Measurements from ENCODE around the gene ZFAND3.
"Not testable (repeated sequence)": the region's sequence is repeated elsewhere in the genome, so short reads cannot be mapped to it uniquely, and the experiment has no call there.

Gene ZFAND3

DNA sequence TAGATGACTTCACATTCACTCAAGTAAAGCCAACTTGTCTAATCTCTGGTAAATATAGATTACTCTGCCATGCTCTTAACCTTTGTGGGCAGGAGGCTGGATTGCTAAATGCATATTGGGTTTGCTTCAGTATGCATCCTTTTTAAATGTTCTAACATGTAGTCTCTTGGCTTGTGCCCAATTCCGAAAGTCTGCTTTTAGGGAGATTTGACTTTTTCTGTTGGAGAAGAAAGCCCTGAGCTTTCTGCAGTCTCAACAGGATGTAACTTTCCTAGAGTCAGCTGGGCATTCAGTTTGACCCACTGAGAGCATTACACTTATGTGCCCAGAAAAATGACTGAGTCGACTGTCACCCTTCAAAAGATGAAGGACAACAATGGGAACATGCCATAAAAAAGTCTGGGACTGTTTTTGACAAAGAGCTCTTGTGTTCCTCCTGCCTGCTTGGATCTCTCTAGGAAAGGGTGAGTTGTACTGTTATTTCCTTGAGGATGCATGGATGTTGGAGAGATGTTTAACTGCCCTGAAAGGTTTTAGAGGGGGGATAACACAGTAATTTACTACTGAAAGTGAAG lies 299.4 kb downstream of the ZFAND3 start:
- no peak for DNase-seq (ENCODE audit: low read depth in 3 of 3, low spot score in 1 of 3)

DNA sequence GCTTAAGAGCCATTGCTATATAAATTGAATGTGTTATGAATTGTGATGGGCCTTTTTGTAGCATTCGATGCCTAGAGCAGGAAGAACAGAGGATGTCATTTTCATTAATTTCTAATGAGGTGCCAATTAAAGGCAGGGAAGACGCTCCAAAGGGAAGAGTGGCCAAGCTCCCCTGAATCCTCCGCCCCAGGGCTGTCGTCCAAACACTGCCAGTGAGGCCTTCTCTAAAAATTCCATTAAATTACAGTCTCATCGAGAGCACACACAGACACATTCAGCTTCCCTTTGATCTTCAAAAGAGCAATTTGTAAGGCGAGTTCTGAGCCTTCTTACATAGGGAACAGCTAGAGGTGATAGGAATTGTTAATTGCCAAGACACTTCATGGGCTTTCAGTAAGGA lies 300.0 kb downstream of the ZFAND3 start:
- DNase-seq (ENCODE audit: low read depth in 3 of 3, low spot score in 1 of 3), result no peak

DNA sequence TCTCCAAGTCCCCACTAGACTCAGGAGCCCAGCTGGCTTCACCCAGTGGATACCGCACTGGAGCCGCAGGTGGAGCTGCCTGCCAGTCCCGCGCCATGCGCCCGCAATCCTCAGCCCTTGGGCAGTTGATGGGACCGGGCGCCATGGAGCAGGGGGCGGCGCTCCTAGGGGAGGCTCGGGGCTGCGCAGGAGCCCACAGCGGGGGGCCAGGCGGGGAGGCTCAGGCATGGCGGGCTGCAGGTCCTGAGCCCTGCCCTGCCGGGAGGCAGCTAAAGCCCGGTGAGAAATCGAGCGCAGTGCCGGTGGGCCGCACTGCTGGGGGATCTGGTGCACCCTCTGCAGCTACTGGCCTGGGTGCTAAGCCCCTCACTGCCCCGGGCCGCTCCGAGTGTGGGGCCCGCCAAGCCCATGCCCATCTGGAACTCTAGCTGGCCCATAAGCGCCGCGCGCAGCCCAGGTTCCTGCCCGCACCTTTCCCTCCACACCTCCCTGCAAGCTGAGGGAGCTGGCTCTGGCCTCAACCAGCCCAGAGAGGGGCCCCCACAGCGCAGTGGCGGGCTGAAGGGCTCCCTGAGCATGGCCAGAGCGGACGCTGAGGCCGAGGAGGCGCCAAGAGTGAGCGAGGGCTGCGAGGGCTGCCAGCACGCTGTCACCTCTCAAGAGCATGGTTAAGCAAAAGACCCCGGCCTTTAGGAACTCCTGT lies 304.8 kb downstream of the ZFAND3 start:
- DNase-seq (ENCODE audit: low read depth in 3 of 3, low spot score in 1 of 3), result not testable (repeated sequence)

DNA sequence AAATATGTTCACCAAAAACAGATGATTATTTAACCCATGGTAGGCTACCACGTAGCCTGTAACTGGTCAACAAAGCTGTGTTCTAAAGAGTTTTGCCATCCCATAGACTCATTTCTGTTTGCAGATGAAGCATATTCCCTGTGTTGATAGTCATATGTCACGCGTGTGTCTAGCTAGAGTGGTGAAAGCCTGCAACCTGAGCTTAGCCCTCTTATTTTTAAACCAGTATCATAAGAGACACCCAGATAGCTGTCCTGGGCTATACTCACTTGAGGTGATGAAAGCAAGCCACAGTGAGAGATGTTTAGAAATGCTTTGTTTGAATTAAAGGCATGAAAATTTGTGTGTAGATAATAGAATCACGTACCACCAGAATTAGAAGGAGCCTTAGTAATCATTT lies 307.8 kb downstream of the ZFAND3 start:
- DNase-seq (ENCODE audit: low read depth in 3 of 3, low spot score in 1 of 3), result no peak

DNA sequence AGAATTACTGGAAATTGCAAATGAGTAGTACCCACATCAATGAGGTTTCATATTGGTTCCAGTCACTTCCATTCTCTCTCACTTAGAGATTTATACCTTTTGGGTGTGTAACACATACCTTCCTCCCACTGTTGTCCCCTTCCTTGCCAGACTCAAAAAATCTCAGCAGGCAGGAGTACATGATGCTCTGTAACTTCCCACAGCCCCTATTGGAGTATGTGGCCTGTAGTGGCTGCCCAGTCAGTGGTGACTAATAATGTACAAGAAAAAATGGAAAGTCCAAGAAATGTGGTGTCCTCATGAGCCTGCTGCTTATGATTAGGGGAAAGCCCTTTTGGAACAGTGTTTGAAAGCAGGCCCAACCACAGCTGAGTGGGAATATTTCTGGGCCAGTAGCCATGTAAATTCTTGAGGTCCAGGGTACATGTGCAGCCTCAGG lies 312.0 kb downstream of the ZFAND3 start:
- no peak for DNase-seq (ENCODE audit: low read depth in 3 of 3, low spot score in 1 of 3)

DNA sequence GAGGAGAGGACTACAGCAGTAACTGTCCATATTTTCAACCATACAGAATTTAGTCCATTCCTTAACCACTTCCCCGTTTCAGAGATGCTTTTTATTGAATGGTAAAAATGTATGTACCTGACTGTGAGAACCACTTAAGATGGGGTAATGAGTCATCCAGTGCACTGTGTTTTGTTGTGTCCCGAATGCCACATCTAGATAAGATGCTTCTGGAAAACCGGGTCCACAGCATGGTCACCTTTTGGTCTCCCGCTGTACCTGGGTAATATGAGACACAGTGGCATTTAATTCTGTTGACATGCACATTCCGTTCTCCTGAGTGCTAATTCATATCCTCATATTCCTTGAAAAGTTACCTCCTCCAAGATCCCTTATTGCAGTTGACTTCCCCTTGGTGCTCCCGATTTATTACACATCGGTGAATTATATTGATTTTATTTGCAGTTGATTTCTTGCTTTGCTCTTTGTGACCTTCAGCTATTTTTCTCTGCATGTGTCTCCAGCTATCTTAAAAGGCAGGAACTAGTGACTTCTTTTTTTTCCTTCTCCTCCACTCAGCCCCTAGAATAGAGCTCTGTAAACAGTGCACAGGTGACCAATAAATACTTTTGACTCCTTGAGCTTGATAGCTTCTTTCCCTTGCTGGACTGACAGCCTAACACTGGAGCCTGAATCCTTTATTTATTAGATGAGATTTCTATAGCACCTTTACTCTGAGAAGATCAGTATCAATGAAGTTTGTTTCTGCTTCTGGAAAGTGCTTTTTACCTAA lies 314.6 kb downstream of the ZFAND3 start:
- no peak for DNase-seq (ENCODE audit: low read depth in 3 of 3, low spot score in 1 of 3)

DNA sequence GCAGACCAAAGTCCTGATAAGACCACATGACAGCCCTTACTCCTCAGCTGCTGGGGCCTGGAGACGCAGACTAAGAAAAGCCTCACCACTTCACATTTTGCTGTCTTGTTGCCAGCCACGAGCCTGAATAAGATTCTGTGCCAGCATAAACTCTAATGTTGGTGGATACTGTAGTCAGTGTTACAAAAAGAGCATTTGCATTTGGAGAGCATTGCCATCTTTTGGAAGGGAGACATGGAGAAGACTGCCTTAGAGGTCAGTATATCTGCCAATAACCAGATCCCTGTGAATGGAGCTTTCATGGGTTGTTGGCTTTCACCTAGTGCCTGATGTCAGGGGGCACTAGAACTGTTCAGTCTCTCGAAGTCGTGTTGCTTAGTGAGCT lies 315.2 kb downstream of the ZFAND3 start:
- no peak for DNase-seq (ENCODE audit: low read depth in 3 of 3, low spot score in 1 of 3)

DNA sequence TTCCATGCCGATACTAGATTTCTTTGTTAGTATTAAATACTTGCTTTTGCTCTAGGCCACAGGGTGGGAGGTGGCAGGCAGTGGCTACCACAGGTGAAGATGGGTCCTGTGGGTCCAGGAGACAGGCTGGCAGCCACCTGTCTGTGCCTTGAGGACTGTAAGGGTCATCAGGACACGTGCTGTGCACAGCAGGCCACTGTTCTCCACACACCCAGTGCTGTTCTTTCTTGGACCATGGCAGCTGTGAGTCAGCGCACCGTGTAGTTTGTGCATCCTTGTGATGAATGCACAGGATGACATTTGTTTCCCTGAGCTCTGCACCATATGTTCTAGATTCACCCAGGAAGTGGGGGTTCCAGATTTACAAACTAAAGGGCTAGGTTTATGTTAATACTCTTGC lies 317.0 kb downstream of the ZFAND3 start:
- no peak for DNase-seq (ENCODE audit: low read depth in 3 of 3, low spot score in 1 of 3)

DNA sequence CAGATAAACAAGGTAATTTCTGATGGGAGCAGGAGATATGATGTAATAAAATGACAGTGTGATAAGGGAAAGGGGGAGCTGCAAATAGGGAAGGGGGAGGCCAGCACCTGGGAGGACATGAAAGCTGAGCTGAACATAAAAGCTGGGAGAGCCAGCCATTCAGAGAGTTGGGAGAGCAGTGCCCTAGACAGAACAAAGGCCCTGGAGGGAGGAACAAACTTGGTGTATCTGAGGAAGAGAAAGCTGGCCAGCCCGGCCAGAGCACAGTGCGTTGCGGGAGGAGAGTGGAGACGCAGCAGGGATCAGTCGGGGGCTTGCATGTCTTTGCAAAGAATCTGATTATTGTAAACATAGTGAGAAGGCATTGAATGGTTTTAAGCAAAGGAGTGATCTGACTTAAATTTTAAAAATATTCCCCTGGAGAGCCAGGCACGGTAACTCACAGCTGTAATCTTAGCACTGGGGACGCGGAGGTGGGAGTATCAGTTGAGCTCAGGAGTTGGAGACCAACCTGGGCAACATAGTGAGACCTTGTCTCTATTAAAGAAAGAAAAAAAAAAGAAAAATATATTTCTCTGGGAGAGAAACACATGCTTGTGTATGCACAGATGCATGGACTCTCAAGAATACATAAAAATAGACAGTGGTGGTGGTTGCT lies 318.2 kb downstream of the ZFAND3 start:
- DNase-seq (ENCODE audit: low read depth in 3 of 3, low spot score in 1 of 3), result no peak

DNA sequence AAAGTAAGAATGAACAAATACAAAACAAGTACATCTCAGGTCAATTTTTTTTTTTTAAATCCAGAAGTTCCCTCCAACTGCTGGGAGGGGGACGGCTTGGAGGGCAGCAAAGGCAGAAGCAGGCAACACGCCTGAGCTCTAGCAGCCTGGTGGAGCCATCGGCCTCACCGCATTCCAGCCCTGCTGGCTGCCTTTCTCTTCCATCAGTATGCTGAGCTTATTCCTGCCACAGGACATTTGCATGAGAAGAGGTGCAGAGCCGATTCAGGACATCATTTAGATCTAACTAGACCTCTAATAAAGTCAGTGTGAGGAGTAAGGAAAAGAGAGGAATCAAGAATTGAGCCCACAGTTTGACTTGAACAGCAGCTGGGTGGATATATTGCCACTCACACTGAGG lies 318.8 kb downstream of the ZFAND3 start:
- no peak for DNase-seq (ENCODE audit: low read depth in 3 of 3, low spot score in 1 of 3)

DNA sequence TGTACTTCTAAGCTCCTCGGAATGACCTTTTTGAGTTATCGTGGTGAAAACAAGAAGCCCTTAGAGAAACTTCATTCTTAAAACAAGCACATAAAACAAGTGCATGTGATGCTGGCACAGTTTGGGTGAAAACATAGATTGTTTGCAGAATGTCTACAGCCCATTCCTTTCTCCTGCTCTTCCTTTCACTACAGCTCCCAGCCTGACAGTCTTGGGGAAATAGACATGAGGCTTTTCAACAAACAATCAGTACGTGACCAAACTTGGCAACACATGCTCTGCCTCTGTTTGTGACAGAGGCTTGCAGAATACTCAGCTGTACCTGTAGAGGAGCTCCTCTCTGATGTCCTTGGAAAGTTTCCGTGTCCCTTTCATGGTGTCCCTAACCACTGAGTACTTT lies 321.6 kb downstream of the ZFAND3 start:
- no peak for DNase-seq (ENCODE audit: low read depth in 3 of 3, low spot score in 1 of 3)

DNA sequence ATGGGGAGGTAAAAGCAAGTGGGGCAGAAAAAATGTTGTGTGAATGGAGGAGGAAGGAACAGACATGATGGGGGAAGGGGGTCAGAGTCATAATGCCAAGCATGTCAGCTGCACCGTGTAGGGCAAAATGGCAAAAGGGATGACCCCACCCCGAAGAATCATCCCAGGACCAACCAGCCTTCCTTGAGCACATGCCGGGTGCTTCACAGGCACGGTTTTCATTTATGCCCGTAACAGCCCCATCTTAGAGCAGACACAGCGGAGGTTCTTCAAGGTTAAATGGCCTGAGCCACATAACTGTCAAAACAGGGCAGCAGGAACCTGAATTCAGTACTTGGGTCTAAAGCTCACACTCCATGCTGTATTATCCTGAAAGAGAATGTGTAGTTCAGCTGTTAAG lies 322.2 kb downstream of the ZFAND3 start:
- DNase-seq (ENCODE audit: low read depth in 3 of 3, low spot score in 1 of 3), result no peak

DNA sequence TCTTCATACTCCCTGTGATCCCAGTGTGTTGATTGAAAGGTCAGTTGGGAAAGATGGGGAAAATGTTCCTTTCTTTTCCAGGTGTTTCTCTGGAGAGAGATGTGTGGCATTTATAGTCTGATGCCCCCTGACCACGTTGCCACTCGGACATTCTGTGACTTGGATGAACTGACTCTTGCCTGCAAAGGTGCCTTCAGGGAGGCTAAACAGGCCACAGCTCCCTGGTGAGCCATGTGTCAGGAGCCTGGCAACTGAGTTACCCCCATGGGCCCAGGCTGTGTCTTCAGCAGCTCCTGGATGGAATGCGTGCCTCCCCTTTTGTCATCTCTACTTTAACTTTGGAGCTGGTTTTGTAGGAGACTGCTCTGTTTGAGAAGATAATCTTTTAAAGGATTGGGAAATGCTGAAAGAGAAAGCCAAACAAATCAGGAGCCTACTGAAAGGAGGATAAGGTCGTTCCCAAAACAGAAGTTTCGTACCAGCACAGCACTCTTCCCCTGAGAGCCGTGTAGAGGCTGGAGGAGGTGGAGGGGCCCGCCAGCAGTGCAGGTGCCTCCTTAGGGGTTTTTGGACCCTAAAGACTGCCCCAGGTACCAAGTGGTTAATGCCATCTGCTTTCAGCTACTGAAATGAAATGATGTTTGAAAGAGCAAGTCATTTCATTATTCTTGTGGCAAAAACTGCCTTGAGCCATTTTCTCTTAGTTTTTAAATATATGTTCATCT lies 322.8 kb downstream of the ZFAND3 start:
- DNase-seq (ENCODE audit: low read depth in 3 of 3, low spot score in 1 of 3), result no peak

DNA sequence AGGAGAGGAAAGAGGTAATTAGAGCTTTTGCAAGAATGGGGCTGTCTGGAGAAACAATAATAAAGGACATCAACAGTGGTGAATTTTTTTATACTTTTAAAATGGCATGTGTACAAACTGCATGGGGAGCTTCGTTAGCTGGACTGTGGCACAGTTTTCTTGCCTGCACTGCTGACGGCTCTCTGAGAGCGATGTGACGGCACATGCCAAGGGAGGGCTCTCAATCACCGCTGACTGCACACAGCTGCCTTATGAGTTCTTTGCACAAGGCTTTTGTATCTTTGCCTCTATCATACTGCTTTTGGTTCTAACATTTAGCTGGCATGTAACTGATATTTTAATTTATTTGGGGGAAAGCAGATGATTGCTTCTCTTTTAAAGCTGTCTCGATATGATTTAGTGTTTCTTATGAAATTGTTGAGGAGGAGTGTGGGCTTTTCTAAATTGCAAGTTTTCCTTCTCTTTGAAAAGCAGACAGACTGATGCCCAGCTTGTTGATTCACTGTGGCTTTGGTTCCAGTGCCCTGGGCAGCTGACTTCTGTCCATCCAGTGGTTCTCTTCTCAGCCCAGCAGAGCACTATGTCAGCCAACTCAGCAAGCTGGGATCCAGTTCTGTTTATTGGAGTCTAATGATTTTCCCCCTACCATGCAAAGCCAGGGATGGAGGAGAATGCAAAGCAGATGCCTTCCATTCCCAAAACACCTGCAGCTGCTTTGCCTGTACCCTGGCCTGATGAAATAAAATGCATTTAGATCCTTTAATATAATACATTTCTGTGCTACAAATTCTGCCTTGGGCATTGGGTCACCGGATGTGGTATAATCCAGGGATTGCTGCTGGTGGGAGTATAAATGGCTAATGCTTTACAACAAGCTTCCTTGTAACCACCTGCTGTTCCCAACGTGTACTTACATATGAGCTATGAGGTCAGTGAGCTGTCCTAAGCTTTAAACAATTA lies 323.9 kb downstream of the ZFAND3 start:
- no peak for DNase-seq (ENCODE audit: low read depth in 3 of 3, low spot score in 1 of 3)

DNA sequence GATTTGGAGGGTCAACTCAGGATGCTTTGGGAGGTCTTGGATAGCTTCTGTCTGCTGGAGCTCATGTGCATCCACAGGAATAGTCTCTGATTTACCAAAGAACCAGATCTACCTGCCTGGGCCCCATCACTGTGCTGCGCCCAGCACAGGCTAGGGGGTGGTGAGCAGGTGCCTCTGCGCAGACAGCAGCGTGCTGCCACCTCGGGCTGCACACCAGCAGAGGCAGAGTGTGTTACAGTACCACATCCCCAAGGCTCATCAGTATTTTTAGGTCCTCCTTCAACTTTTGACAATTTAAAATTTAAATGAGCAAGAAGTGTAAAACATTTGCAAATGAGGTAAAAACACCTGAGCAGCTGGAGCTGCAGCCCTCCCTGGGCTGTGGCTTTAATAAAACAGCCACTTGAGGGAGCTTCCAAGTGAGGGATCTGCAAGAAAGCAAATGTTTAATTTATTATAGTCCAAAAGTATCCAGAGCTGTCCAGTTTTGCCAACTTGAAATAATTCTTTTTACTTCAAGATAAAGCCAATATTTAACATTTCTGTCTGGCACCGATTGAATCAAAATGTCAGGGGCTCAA lies 324.9 kb downstream of the ZFAND3 start:
- DNase-seq (ENCODE audit: low read depth in 3 of 3, low spot score in 1 of 3), result no peak

DNA sequence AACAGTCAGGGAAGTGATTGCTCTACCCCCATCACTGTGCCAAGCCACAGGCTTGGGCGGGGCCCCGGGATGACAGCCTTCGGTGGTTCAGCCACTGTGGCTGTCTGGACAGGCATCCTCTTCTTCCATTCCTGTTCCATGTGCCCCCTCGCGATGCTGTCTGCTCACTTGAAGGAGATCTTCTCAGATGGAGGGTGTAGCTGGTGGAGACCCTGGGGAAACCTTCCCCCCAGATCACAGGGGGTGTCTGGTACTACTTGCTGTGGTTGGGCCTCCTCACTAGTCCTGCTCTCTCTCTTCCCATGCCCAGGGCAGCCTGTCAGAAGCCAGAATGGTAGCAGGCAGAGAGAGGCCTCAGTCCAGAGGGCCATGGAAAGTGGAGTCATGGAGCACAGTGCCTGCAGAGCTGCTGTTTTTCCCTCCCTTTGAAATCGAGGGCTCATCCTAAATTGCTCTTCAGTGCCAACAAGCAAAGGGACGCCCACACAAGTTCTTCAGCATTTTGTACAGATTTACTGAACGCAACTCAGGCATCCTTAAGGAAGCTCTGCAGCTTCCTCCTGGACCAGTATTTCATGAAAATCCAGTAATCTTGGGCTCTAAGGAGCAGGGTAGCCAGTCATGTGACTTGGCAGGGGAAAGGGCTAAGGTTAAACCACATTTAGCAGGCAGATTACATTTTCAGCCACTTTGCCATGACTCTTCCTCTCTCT lies 326.6 kb downstream of the ZFAND3 start:
- DNase-seq (ENCODE audit: low read depth in 3 of 3, low spot score in 1 of 3), result no peak

DNA sequence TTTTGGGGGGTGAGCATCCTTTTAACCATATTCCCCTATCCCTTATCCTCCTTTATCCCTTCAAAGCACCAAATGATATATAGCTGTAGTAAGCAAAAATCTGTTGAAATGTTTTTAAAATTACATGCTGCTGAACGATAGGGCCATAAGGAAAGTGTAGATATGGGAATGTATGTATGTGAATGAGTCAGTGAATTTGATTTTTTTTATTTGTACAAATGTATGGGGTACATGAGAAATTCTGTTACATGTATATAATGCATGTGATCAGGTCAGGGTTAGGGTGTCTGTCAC lies 327.2 kb downstream of the ZFAND3 start:
- no peak for DNase-seq (ENCODE audit: low read depth in 3 of 3, low spot score in 1 of 3)

DNA sequence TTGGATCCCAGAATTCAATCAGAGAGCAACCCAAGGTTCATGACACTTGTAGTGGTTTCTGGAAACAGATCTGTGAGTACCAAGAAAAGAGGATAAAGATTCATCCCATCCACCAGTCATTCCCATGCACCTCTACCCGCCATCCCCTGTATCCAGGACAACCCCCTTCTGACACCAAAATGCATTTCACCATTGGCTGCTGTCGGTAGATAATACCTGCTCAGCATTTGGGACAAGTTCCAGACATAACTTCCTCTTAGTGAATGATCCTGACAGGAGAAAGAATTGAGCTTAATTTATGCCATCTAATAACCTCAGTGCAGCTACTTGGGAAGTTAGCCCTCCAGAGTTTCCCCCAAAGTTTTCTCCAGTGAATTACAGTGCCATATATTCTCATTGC lies 329.1 kb downstream of the ZFAND3 start:
- DNase-seq (ENCODE audit: low read depth in 3 of 3, low spot score in 1 of 3), result no peak

DNA sequence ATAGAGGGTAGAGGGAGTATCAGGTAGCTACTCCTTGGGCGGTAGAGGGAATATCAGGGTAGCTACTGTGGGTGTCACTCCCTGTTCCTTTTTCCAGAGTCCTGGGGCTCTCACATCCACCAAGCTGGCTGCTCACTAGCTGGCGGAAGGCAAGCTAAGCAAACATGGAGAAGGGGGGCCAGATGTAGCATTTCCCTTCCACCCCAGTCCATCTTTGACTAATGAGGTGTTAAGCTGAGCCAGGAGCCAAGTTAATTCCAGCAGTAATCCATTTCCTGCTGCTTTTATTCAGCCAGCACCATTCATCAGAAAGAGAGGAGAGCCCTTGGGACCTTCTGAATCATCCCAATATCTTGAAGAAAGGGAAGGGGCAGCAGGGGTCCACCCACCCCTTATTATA lies 330.0 kb downstream of the ZFAND3 start:
- no peak for DNase-seq (ENCODE audit: low read depth in 3 of 3, low spot score in 1 of 3)
